HG03139 (cell line): ENCODE measurements around the gene TMEM254.
"Not testable (repeated sequence)": the region's sequence is repeated elsewhere in the genome, so short reads cannot be mapped to it uniquely, and the experiment has no call there.

ENCODE experiments used
- ATAC-seq: cut with Tn5 transposase; IDR thresholded peaks from one replicate; pipeline ENCODE4 v1.9.1; 2021; ENCODE audit not compliant: unreplicated experiment

The TMEM254 gene

GRCh38 chr10:80132299-80133139 is 54.1 kb downstream of the TMEM254 start, which contains the start of gene PLAC9:
PLAC9 (plus strand) TSS chr10:80132730; CDS start chr10:80132763, 33 bp downstream.
- ATAC-seq = no peak

DNA sequence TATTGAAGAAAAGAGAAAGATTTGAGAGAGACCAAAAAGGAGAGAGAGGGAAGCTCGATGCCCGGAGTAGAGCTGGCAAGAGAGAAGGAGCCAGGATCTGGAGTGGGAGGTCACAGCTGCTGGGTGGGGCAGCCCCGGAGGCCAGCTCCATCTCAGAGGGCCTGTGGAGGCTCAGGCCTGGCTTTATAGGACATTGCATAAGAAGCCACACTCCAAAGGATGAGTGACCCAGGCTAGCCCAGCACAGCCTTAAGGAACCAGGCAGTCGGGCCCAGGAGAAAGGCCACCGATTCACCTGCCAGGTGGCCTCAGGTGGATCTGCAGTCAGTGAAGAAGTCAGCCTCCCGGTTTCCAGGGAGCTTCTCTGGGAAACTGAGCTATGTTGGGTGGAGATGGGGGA is 54.7 kb downstream of the TMEM254 start:
- no peak for ATAC-seq

GRCh38 chr10:80133687-80134086 is 55.2 kb downstream of the TMEM254 start:
- ATAC-seq = not testable (repeated sequence)

DNA sequence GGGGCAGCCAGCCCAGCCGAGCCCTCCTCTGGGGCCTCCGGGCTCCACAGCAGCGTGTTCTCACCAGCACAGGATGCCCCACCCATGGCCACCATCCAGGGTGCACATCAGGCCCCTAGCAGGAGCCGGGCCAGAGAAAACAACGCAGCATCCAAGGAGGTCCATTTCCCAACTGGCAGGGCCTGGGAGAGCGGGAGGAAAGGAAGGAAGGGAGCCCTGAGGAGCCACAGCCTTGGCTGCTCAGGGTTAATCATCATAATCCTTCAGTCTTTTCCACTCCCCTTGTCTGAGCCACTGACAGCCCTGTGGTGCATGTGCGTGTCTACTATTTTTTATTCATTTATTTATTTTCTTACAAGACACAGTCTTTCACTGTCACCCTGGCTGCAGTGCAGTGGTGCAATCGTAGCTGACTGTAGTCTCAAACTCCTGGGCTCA is 57.7 kb downstream of the TMEM254 start:
- ATAC-seq = no peak

DNA sequence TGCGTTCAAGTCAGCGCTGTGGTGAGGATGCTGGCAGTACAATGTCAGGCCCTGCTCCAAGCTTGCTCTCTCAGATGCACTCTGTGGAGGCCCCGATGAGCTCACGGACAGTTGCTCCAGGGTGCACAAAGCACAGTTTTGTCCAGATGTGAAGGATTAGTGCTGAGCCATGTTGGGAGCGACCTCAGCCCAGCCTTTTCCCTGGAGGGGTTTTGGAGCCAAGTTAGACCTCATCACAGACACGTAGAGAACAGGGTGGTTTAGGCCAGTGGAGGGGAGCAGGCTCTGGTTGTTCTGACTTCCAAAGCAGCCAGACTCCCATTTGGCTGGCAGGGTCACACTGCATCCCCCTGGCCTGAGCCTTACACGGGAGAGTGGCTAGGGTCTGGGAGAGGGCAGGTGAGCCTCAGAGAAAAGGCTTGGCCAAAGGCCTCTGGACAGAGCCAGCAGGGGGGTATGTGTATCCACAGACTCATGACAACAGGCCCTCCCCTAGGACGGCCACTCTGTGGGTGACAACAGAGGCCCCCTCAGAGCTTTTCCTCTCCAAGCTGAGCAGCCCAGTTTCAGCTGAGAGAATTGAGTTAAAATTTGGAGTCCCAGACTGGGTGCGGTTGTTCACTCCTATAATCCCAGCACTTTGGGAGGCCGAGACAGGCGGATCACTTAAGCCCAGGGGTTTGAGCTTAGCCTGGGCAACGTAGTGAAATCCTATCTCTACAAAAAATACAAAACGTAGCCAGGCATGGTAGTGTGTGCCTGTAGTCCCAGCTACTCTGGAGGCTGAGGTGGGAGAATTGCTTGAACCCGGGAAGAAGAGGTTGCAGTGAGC is 58.8 kb downstream of the TMEM254 start:
- no peak for ATAC-seq

GRCh38 chr10:80137920-80138319 is 59.5 kb downstream of the TMEM254 start:
- ATAC-seq = no peak

- no peak for ATAC-seq
Measured at GRCh38 chr10:80139265-80139664, 60.8 kb downstream of the TMEM254 start.

DNA sequence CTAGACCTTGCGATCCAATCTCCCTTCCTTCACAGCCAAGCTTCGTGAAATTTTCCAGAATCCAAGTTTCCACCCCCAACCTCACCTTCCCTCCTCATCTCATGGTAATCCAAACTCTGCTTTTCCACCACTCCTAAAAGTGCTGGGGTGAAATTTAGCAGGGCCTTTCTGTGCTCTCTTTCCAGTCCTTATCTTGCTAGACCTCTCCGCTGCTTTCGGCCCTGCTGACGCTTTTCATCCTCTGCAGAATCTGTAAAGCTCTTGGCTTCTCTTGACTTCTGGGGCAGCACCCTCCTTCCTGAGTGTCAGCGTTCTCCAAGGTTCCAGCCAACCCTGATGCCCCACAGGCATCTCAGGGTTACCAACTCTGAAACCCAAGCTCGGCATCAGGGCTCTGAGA is 61.8 kb downstream of the TMEM254 start:
- ATAC-seq = no peak

DNA sequence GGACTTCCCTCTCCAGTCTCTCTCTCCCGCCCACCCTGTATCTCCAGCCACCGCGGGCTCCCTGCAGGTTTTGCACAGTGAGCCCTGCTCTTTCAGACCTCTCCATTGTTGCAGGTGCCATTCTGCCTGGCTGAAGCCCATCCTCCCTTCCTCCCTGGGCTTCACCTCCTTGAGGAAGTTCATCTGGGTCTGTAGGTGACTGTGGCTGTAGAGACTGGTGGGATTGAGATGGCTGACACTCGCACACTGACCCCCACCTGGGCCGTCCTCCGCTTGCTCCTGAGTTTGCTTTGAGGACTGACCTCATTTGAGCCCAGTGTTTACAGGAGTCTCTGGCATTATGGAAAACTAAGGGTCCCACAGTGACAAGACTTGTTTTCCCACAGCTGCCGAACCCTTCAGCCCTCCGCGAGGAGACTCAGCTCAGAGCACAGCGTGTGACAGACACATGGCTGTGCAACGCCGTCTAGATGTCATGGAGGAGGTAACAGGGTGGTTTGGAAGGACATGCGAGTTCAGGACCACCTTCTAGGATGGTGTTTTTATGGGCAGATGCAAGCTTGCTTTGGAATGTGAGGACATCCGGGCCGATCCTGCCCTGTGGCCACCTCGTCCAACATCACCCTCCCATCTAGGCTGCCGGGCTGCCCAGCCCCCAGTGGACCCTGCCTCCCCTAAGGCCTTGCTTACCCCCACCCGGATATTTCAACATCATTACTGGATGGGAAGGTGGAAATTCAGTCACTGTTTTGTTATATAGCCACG is 63.4 kb downstream of the TMEM254 start:
- no peak for ATAC-seq
